ENCODE data around the gene KHDC4. TPM values are rescaled to one million over a fixed set of nuclear protein-coding genes. Genes with fewer than 3 reads are reported as not detected.

The KHDC4 gene
- total and polyA plus RNA-seq, 10 of the 15 experiments (the other 5 are each of a cell fraction or from before 2014, with no cell fraction given), result 11.7 to 109 (median 41.9) TPM

DNA sequence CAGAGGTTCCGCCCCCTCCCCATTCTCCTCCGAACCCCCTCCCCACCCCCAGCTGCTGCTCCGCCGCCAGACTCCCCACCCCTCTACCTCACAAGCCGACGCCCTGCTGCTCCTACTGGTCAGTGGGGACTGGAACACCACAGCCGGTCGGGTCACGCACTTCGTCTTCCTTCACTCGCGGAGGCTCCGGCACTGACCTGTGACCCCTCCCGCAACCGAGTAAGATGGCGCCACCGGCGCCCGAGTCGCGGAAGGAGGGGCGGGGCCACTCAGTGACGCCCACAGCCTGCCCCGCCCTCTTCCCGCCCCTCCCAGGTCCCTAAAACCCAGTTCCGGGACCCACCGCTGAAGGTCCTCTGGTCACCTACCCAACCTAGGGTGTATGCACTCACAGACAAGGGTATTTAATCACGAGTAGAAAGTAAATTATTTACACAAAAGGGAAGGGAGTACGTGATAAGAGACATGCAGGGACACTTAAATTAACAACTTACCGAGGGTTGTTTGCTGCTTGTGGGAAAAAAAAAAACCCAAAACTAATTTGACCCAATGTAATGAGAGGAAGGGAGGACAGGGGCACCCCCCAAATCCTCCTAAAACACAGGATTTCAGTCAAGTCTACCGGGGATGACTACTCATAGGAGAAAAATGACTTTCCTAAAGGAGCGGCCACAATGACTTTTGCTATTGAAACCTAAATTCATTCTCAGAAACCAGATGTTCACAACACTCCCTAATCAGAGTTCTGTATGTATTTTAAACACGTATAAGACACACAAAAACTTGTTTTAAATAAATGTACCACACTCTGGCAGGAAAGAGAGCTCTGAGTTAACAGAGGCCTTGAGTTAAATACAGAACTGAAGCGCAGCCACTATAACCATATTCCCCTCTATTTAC, 22.8 kb downstream of the KHDC4 start, which contains the start of gene RIT1 (continued):
- TF ChIP-seq, protein P1, sequence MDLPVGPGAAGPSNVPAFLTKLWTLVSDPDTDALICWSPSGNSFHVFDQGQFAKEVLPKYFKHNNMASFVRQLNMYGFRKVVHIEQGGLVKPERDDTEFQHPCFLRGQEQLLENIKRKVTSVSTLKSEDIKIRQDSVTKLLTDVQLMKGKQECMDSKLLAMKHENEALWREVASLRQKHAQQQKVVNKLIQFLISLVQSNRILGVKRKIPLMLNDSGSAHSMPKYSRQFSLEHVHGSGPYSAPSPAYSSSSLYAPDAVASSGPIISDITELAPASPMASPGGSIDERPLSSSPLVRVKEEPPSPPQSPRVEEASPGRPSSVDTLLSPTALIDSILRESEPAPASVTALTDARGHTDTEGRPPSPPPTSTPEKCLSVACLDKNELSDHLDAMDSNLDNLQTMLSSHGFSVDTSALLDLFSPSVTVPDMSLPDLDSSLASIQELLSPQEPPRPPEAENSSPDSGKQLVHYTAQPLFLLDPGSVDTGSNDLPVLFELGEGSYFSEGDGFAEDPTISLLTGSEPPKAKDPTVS (IDR thresholded peaks at IDR 0.05; ENCODE audit: low read depth, low read length), result no peak
- TF ChIP-seq POLR2AphosphoS2 (IDR thresholded peaks at IDR 0.05; ENCODE audit: low read depth, low read length) (peak; percentile 93), NRF1 (conservative IDR thresholded peaks at IDR 0.05; ENCODE audit: low read depth, low read length) (no peak), SMAD5 (IDR thresholded peaks at IDR 0.05; ENCODE audit: low read depth) (no peak; the same call in 1 of the 2 replicates), ATF7 (IDR thresholded peaks at IDR 0.05; ENCODE audit: low read depth) (peak; percentile 56; the same call in 1 of the 2 replicates), IRF4 (IDR thresholded peaks at IDR 0.05; ENCODE audit: low read depth, low read length) (no peak), ZNF24 (IDR thresholded peaks at IDR 0.05) (peak; percentile 55; the same call in 1 of the 2 replicates), RELA (IDR thresholded peaks at IDR 0.05; ENCODE audit: borderline replicate concordance, partially characterized antibody) (no peak), POLR2A (IDR thresholded peaks at IDR 0.05; ENCODE audit: low read depth, low read length) (peak; percentile 96), YBX1 (IDR thresholded peaks at IDR 0.05) (no peak), EGR1 (IDR thresholded peaks at IDR 0.05; ENCODE audit: borderline replicate concordance in 1 of 2, low read depth in 2 of 2, low read length in 2 of 2) (no peak)
- TF ChIP-seq, protein P2, sequence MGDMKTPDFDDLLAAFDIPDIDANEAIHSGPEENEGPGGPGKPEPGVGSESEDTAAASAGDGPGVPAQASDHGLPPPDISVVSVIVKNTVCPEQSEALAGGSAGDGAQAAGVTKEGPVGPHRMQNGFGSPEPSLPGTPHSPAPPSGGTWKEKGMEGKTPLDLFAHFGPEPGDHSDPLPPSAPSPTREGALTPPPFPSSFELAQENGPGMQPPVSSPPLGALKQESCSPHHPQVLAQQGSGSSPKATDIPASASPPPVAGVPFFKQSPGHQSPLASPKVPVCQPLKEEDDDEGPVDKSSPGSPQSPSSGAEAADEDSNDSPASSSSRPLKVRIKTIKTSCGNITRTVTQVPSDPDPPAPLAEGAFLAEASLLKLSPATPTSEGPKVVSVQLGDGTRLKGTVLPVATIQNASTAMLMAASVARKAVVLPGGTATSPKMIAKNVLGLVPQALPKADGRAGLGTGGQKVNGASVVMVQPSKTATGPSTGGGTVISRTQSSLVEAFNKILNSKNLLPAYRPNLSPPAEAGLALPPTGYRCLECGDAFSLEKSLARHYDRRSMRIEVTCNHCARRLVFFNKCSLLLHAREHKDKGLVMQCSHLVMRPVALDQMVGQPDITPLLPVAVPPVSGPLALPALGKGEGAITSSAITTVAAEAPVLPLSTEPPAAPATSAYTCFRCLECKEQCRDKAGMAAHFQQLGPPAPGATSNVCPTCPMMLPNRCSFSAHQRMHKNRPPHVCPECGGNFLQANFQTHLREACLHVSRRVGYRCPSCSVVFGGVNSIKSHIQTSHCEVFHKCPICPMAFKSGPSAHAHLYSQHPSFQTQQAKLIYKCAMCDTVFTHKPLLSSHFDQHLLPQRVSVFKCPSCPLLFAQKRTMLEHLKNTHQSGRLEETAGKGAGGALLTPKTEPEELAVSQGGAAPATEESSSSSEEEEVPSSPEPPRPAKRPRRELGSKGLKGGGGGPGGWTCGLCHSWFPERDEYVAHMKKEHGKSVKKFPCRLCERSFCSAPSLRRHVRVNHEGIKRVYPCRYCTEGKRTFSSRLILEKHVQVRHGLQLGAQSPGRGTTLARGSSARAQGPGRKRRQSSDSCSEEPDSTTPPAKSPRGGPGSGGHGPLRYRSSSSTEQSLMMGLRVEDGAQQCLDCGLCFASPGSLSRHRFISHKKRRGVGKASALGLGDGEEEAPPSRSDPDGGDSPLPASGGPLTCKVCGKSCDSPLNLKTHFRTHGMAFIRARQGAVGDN (IDR thresholded peaks at IDR 0.05), result peak; percentile 48
- TF ChIP-seq, protein P3, sequence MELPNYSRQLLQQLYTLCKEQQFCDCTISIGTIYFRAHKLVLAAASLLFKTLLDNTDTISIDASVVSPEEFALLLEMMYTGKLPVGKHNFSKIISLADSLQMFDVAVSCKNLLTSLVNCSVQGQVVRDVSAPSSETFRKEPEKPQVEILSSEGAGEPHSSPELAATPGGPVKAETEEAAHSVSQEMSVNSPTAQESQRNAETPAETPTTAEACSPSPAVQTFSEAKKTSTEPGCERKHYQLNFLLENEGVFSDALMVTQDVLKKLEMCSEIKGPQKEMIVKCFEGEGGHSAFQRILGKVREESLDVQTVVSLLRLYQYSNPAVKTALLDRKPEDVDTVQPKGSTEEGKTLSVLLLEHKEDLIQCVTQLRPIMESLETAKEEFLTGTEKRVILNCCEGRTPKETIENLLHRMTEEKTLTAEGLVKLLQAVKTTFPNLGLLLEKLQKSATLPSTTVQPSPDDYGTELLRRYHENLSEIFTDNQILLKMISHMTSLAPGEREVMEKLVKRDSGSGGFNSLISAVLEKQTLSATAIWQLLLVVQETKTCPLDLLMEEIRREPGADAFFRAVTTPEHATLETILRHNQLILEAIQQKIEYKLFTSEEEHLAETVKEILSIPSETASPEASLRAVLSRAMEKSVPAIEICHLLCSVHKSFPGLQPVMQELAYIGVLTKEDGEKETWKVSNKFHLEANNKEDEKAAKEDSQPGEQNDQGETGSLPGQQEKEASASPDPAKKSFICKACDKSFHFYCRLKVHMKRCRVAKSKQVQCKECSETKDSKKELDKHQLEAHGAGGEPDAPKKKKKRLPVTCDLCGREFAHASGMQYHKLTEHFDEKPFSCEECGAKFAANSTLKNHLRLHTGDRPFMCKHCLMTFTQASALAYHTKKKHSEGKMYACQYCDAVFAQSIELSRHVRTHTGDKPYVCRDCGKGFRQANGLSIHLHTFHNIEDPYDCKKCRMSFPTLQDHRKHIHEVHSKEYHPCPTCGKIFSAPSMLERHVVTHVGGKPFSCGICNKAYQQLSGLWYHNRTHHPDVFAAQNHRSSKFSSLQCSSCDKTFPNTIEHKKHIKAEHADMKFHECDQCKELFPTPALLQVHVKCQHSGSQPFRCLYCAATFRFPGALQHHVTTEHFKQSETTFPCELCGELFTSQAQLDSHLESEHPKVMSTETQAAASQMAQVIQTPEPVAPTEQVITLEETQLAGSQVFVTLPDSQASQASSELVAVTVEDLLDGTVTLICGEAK (IDR thresholded peaks at IDR 0.05; ENCODE audit: borderline replicate concordance), result peak; percentile 19; the same call in 1 of the 2 replicates
- TF ChIP-seq, protein P4, sequence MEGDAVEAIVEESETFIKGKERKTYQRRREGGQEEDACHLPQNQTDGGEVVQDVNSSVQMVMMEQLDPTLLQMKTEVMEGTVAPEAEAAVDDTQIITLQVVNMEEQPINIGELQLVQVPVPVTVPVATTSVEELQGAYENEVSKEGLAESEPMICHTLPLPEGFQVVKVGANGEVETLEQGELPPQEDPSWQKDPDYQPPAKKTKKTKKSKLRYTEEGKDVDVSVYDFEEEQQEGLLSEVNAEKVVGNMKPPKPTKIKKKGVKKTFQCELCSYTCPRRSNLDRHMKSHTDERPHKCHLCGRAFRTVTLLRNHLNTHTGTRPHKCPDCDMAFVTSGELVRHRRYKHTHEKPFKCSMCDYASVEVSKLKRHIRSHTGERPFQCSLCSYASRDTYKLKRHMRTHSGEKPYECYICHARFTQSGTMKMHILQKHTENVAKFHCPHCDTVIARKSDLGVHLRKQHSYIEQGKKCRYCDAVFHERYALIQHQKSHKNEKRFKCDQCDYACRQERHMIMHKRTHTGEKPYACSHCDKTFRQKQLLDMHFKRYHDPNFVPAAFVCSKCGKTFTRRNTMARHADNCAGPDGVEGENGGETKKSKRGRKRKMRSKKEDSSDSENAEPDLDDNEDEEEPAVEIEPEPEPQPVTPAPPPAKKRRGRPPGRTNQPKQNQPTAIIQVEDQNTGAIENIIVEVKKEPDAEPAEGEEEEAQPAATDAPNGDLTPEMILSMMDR (IDR thresholded peaks at IDR 0.05 in 2 of 3, conservative IDR thresholded peaks at IDR 0.05 in 1 of 3; ENCODE audit: control insufficient read depth in 2 of 3, extremely low read depth in 1 of 3, insufficient read depth in 1 of 3, low read depth in 3 of 3, low read length in 3 of 3), result no peak
